Mesothelial cell of epicardium (in vitro differentiated cells): ENCODE data around the gene PELI2. TPM values are rescaled to one million over a fixed set of nuclear protein-coding genes. Genes with fewer than 3 reads are reported as not detected.

Source experiments
- DNase-seq, 2 experiments: peaks; one replicate each; pipeline ENCODE4 v3.0.0; 2021; ENCODE audit warnings: low spot score in 2 of 2; ENCODE audit not compliant: unreplicated experiment in 2 of 2
- H3K27ac Mint-ChIP-seq: 2 replicates; pipeline ENCODE4 v1.8.0; 2021; ENCODE audit warnings: mixed read lengths
- H3K27me3 Mint-ChIP-seq: 2 replicates; pipeline ENCODE4 v1.8.0; 2021; ENCODE audit warnings: low read depth, mixed read lengths
- H3K36me3 Mint-ChIP-seq: 2 replicates; pipeline ENCODE4 v1.8.0; 2021; ENCODE audit warnings: mixed read lengths
- H3K4me1 Mint-ChIP-seq: 2 replicates; pipeline ENCODE4 v1.8.0; 2021; ENCODE audit warnings: mixed read lengths
- H3K4me3 Mint-ChIP-seq: 2 replicates; pipeline ENCODE4 v1.8.0; 2021; ENCODE audit warnings: mild to moderate bottlenecking, moderate library complexity, mixed read lengths
- H3K9me3 Mint-ChIP-seq: 2 replicates; pipeline ENCODE4 v1.8.0; 2021; ENCODE audit warnings: mixed read lengths
- total RNA-seq: library from RNA; stranded (reverse); gene quantifications from 3 replicates; pipeline ENCODE4 v1.2.1, GENCODE V29; 2021
- TF ChIP-seq, protein P1 (sequence below): fragments of 200-600 bp; sonication (generic); IDR thresholded peaks from one replicate; pipeline ENCODE4 v1.5.0; 2021; ENCODE audit warnings: antibody characterized with exemption; ENCODE audit not compliant: unreplicated experiment

Gene PELI2
- total RNA-seq, 1 donor from 2014 or later: 10.0 TPM

GRCh38 chr14:56147986-56148901 is 30.0 kb downstream of the PELI2 start:
- no peak for DNase-seq
- no peak overlapping the region for H3K4me3 Mint-ChIP-seq

DNA sequence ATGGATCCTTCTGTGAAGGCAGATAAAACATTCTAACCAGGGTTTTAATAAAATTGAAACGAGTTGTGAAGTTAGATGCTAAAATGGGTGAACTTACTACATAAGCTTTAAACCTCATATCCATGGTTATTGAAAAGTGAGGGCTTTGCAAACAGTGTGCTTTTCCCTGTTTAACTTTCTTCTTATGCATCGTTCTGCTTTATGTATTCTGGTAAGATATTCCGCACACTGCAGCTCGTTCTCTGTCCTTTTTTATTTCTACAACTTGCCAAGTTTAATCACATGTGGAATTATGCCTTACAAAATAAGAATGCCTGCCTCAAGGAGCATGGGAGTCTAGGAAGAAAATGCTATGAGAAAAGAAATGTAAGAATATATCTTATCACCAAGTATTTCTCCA is 30.9 kb downstream of the PELI2 start:
- no peak for DNase-seq
- TF ChIP-seq, protein P1, sequence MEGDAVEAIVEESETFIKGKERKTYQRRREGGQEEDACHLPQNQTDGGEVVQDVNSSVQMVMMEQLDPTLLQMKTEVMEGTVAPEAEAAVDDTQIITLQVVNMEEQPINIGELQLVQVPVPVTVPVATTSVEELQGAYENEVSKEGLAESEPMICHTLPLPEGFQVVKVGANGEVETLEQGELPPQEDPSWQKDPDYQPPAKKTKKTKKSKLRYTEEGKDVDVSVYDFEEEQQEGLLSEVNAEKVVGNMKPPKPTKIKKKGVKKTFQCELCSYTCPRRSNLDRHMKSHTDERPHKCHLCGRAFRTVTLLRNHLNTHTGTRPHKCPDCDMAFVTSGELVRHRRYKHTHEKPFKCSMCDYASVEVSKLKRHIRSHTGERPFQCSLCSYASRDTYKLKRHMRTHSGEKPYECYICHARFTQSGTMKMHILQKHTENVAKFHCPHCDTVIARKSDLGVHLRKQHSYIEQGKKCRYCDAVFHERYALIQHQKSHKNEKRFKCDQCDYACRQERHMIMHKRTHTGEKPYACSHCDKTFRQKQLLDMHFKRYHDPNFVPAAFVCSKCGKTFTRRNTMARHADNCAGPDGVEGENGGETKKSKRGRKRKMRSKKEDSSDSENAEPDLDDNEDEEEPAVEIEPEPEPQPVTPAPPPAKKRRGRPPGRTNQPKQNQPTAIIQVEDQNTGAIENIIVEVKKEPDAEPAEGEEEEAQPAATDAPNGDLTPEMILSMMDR: no peak
- Mint-ChIP-seq H3K4me1 (peaks cover 26% of the 10 kb centered on the region), H3K27ac (no peak overlapping the region), H3K9me3 (no peaks in the 10 kb centered on the region), H3K36me3 (no peaks in the 10 kb centered on the region), H3K27me3 (no peaks in the 10 kb centered on the region), H3K4me3 (no peak overlapping the region)

More at GRCh38 chr14:56147986-56148901, 30.0 kb downstream of the PELI2 start:
- H3K27ac Mint-ChIP-seq: no peak overlapping the region
- peaks cover 23% of the 10 kb centered on the region for H3K4me1 Mint-ChIP-seq
- TF ChIP-seq, protein P1: no peak
- H3K36me3 Mint-ChIP-seq: no peaks in the 10 kb centered on the region
- no peaks in the 10 kb centered on the region for H3K9me3 Mint-ChIP-seq
- H3K27me3 Mint-ChIP-seq: no peaks in the 10 kb centered on the region

DNA sequence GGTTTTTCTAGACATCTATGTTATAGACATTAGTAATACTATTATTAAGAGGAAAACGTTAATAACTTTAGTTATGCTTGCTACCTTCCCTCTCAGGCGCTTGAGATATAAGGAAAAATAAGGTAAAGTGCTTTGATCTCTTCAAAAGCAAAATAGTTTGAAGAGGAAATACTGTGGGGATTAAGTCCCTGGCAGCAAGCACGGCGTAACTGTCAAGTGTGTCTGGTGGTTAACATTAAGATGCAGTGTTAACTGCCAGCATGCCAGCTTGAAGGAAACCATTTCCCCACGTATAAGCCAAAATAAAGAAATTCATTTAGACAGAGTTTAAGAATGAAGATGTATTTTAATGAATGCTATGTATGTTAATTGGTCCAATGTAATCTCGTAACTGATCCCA is 31.8 kb downstream of the PELI2 start:
- H3K27me3 Mint-ChIP-seq: no peaks in the 10 kb centered on the region
- H3K9me3 Mint-ChIP-seq: no peaks in the 10 kb centered on the region
- H3K27ac Mint-ChIP-seq: no peak overlapping the region
- no peak for DNase-seq
- TF ChIP-seq, protein P1: no peak
- no peak overlapping the region for H3K4me3 Mint-ChIP-seq
- H3K4me1 Mint-ChIP-seq: peaks cover 24% of the 10 kb centered on the region
- H3K36me3 Mint-ChIP-seq: no peaks in the 10 kb centered on the region

DNA sequence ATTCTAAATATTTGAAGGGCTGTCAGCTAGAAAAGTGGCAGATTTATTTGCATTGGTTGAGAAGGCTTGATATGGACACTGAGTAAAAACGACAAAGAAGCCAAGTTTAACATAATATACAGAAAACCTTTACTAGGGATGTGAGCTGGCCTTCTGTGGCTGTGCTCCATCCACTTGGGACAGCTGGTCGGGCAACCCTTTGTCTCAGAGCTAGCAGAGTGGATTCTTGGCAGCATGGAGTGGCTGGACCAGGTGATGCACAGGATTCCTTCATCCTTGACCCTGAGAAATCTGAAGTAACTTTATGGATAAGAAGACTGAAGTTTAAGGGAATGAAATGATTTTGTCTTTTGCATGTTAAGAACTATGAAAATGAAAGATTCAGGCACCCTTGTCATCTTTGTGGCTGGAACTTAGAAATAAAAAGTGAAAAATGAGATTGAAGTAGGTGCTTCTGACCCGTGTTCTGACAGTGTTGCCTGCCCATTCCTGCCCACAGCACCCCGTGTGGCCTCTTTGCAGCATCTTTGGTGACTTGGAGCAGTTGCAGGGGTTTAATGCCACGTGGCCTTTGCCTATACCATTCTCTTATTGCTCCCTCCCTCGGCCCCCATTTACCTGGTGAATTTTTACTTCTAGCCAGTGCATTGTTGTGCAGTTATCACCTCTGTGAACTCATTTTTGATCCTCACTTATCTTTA is 32.6 kb downstream of the PELI2 start:
- TF ChIP-seq, protein P1: no peak
- H3K27ac Mint-ChIP-seq: no peak overlapping the region
- H3K4me1 Mint-ChIP-seq: peaks cover 19% of the 10 kb centered on the region
- no peaks in the 10 kb centered on the region for H3K27me3 Mint-ChIP-seq
- H3K9me3 Mint-ChIP-seq: no peaks in the 10 kb centered on the region
- H3K36me3 Mint-ChIP-seq: no peaks in the 10 kb centered on the region
- H3K4me3 Mint-ChIP-seq: no peak overlapping the region
- no peak for DNase-seq

DNA sequence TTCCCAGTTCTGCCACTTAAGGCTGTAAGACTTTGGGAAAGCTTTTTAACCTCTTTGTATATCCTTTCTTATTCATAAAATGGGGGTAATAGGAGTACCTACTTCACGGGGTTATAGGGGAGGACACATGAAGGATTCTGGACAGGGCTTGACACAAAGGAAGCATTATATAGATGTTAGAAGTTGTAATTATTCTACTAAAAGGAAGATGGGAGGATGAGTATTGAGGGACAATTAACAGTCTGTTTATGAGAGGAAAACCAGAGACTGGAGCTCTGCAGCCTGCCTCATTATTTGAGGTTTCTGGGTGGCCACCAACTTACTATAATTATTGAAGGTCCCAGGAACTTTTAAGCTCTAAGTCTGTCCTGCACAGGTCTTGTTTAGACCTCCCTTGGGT is 34.0 kb downstream of the PELI2 start:
- Mint-ChIP-seq H3K9me3 (no peaks in the 10 kb centered on the region), H3K4me3 (no peak overlapping the region), H3K27me3 (no peaks in the 10 kb centered on the region), H3K36me3 (no peaks in the 10 kb centered on the region), H3K4me1 (peaks cover 18% of the 10 kb centered on the region), H3K27ac (no peak overlapping the region)
- TF ChIP-seq, protein P1: no peak
- DNase-seq: no peak
